H54 (cell line): ENCODE data around the gene CD163L1.

ENCODE experiments used
- DNase-seq: peaks from one replicate; pipeline ENCODE4 v3.0.0; 2011; ENCODE audit warnings: low spot score, mixed read lengths; ENCODE audit not compliant: insufficient read length
- FAIRE-seq: peaks from 3 replicates; lab custom pipeline; 2011; peaks lifted over from hg19 to GRCh38; lab: Jason Lieb, UNC
- POLR2A ChIP-seq: IDR thresholded peaks from 2 replicates; pipeline ENCODE4 v1.6.1; 2011; ENCODE audit warnings: low read depth, mild to moderate bottlenecking, low read length

Gene CD163L1

DNA sequence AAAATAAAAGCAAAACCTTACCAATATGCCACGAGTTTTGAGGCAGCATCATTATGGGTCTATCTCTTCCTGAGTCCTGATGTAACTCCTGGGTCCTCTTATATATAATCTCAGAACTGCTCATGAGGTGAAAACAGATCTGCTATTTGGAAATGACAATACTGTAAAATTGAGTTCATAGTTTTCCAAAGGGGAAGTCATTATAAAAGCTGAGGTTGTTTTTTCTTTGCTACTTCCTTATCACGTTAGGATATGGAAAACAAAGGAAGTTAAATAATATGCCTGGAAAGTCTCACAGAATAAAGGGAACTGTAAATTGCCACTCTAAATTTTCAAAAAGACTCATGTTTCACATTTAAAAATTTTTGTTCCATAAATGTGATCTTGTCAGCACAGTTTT lies at the start of gene CD163L1:
CD163L1 (minus strand) TSS at position 78 of the 400 bp plus-strand sequence; CDS start at position 52, 26 bp downstream.
- no peak for DNase-seq
- no peak for TF ChIP-seq POLR2A
- no peak for FAIRE-seq

DNA sequence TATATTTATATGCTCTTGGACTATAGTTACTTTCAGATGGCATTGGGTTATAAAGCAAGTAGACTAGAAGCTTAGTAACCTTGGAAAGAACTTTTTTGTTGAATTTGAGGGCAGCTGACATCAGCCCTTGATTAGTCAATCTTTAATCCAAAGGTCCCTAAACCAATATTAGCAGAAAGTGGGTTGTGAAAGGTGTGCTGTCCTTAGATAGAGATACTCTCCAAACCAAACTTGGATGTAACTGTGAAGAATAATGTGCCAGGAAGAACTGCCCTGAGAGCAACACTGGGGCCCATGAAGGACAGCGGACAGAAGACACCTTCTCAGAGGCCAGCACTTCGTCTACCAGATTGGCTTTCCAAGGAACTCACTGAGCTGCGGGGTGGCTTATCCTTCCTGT lies 49.1 kb upstream of the CD163L1 start:
- DNase-seq: no peak
- TF ChIP-seq POLR2A: no peak
- FAIRE-seq: no peak

- FAIRE-seq (no peak), DNase-seq (no peak)
Measured at GRCh38 chr12:7486512-7486911, 42.6 kb upstream of the CD163L1 start.

DNA sequence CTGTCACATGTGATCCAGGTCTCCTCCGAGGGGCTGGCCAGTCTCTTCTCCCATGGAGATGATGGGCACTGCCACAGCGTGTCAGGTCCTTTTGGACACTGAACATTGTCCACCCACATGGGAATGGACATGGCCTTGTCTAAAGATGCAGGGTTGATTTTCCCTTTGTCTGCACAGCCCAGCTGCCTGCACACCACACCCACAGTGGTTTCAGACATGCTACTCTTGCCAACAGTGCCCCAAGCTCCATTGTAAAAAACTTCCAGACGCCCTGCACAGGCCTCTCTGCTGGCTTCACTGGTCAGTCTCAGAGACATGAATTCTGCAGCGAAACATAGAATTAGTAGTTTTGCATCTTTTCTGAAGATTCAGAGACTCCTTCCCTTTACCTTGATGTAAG lies 41.1 kb upstream of the CD163L1 start:
- no peak for FAIRE-seq

More at GRCh38 chr12:7486512-7486911, 42.6 kb upstream of the CD163L1 start:
- TF ChIP-seq POLR2A: no peak

DNA sequence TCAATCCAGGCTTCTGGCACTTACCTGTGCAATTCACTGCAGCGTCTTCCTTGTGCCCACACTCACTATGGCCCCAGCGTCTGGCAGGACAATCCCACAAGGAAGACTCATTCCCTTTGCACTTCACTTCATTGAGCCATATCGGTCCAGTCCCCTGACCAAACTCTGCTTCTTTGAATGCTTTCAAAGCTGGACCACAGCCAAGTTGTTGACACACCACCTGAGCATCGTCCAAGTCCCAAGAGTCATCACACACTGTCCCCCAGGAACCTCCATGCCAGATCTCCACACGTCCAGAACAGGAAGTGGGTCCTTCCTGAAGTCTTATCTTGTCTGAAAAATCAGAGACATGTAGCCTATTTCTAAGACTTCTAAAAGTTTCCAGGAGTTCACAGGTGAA lies 39.4 kb upstream of the CD163L1 start:
- no peak for TF ChIP-seq POLR2A
- FAIRE-seq (no peak), DNase-seq (no peak)

More for the DNA sequence above, 41.1 kb upstream of the CD163L1 start:
- DNase-seq: no peak
- TF ChIP-seq POLR2A: no peak

GRCh38 chr12:7479771-7480170 lies 35.8 kb upstream of the CD163L1 start:
- no peak for FAIRE-seq
- no peak for TF ChIP-seq POLR2A
- DNase-seq: no peak

DNA sequence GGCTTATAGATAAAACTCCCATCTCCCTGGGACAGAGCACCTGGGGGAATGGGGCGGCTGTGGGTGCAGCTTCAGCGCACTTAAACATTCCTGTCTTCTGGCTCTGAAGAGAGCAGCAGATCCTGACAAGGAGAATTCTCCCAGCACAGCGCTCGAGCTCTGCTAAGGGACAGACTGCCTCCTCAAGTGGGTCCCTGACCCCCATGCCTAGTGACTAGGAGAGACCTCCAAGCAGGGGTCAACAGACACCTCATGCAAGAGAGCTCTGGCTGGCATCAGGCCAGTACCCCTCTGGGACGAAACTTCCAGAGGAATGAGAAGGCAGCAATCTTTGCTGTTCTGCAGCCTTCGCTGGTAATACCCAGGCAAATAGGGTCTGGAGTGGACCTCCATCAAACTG lies 28.1 kb upstream of the CD163L1 start:
- DNase-seq (no peak), FAIRE-seq (no peak)
- no peak for TF ChIP-seq POLR2A

DNA sequence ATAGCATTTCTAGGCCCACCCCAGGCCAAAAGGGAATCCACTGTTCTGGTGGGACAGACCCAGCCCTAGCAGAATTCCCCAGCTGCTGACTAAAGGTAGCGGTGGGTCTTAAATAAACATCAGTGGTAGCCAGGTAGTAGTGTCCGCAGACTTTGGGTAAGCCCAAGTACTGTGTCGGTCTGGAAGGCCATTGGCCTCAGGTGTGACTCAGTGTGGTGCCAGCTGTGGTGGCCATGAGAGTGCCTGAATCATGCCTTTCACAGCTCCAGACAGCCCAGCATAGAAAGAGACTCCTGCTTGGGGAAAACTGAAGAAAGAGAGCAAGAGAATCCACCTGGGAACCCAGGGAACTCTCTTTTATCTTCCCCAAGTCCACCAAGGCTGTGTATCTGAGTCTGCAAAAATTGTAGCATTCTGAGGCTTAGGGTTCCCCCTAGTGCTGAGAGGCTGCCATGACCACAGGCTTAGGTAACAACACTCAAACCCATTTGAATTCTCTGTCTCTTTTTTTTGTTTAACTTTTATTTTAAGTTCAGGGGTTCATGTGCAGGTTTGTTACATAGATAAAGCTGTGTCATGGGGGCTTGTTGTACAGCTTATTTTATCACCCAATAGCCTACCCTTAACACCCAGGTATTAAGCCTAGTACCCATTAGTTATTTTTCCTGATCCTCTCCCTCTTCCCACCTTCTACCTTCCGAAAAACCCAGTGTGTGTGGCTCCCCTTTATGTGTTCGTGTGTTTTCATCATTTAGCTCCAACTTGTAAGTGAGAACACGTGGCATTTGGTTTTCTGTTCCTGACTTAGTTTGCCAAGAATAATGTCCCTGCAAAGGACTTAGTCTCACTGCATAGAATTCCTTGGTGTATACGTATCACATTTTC lies 16.7 kb upstream of the CD163L1 start:
- no peak for DNase-seq
- FAIRE-seq: peak; percentile 78
- no peak for TF ChIP-seq POLR2A

DNA sequence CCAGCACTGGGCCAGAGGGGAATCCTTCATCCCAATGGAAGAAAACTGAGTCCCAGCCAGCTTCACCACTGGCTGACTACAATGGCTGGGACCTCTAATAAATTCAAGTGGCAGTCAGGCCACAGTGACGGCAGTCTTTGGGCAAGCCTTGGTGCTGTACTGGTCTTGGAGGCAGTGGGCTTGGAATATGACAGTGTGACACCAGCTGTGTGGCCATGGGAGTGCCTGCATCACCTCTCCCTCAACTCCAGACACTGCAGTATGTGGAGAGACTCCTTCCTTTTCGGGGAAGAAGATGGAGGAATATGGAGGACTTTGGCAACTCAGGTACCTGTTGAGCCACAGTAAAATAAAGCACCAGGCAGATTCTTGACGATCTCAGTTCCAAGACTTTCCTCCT lies 16.0 kb upstream of the CD163L1 start:
- DNase-seq: no peak
- no peak for TF ChIP-seq POLR2A
- no peak for FAIRE-seq

GRCh38 chr12:7451756-7452155 lies 7.8 kb upstream of the CD163L1 start:
- DNase-seq (no peak), FAIRE-seq (no peak)
- TF ChIP-seq POLR2A: no peak

- no peak for DNase-seq
- no peak for FAIRE-seq
Measured at GRCh38 chr12:7450667-7451066, 6.7 kb upstream of the CD163L1 start.

GRCh38 chr12:7448099-7448498 lies 4.1 kb upstream of the CD163L1 start:
- no peak for TF ChIP-seq POLR2A
- no peak for FAIRE-seq
- no peak for DNase-seq

More at GRCh38 chr12:7450667-7451066, 6.7 kb upstream of the CD163L1 start:
- TF ChIP-seq POLR2A: no peak

DNA sequence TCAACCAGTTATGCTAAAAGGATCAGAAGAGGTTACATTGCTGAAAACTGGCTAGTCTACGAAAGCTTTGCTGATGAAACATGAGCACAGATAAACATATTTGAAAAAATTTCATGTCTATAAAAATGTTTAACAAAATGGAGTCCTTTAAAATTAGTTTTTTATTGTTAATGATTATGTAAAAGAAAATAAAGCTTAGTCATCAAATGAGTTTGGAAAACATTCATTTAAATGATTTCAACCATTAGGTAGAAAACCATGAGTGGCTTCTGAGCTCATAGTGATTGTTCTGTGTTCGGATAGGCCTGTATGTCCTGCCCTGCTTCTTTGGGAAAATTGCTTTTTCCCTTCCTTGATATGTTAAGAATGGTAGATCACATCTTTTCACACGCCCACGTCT lies 584 bp upstream of the CD163L1 start:
- no peak for FAIRE-seq
- no peak for DNase-seq
- TF ChIP-seq POLR2A: no peak

- FAIRE-seq: no peak
- no peak for DNase-seq
- TF ChIP-seq POLR2A: no peak
Measured at GRCh38 chr12:7441216-7441615, 2.7 kb downstream of the CD163L1 start.
